ENCODE data around the gene ARHGAP26. TPM values are rescaled to one million over a fixed set of nuclear protein-coding genes. Genes with fewer than 3 reads are reported as not detected.
A peak's percentile ranks its signal among the peaks of the same experiment; 100 is the strongest.

Gene ARHGAP26
- total and polyA plus RNA-seq, 2 of the 4 experiments (the other 2 are of a cell fraction): 0.54 to 0.56 TPM

- H3K9me1 ChIP-seq (ENCODE audit: insufficient read depth, low read length): no peaks in the 10 kb centered on the region
- H3K56ac ChIP-seq (ENCODE audit: extremely low read depth, insufficient read depth, low read length): no peak overlapping the region
- H2AK5ac ChIP-seq (ENCODE audit: low read depth, low read length): 0 out of 2 replicates have a peak overlapping the region, but pooled peaks have one; percentile 14
- H2BK120ac ChIP-seq (ENCODE audit: low read depth, low read length): no peak overlapping the region
- ChIA-PET CTCF (interaction anchor here (0.5 to 1.1 kb wide), 2 partner anchors 12 to 58 kb away, joined by 3 read pairs; no protein-coding TSS in a partner anchor), POLR2A (ENCODE audit: unreplicated experiment) (interaction anchor here (1.0 kb wide), 1 partner anchor 15 kb away, joined by 3 read pairs; no protein-coding TSS in a partner anchor)
- dilution Hi-C loops (cut with HindIII; ENCODE audit: low sequenced_read_pairs, unreplicated experiment) (no loop called here), in situ Hi-C loops (cut with MboI; ENCODE audit: low sequenced_read_pairs) (no loop called here), intact Hi-C loops (cut with micrococcal nuclease) (no loop called here)
- H2BK15ac ChIP-seq (ENCODE audit: low read depth, low read length): peak overlapping the region; percentile 23; the same call in 1 of the 3 replicates
- no peak overlapping the region for H3K9ac ChIP-seq (ENCODE audit: low read depth, low read length)
- peaks cover 4% of the 10 kb centered on the region for H3K4me1 ChIP-seq (ENCODE audit: control insufficient read depth, insufficient read depth, low read length)
- BruUV-seq (replicated peaks): no TSS peak
- H3K79me1 ChIP-seq (ENCODE audit: low read depth in 1 of 2, low read length in 2 of 2): no peaks in the 10 kb centered on the region
- H3K4me3 ChIP-seq (ENCODE audit: insufficient read depth, low read depth, low read length): no peak overlapping the region
- H2AK9ac ChIP-seq (replicated peaks; ENCODE audit: low read depth, low read length, poor library complexity): no peak overlapping the region
- no peak overlapping the region for H3K23ac ChIP-seq (ENCODE audit: low read depth, low read length)
- no peaks in the 10 kb centered on the region for H3K27me3 ChIP-seq (ENCODE audit: control insufficient read depth, insufficient read depth, low read length)
- no peak overlapping the region for H3K4me2 ChIP-seq (ENCODE audit: low read depth, low read length)
- no peak overlapping the region for H4K8ac ChIP-seq (ENCODE audit: low read depth in 2 of 2, low read length in 2 of 2)
- H2BK20ac ChIP-seq (ENCODE audit: low read depth, low read length): no peak overlapping the region
- H2AFZ ChIP-seq (replicated peaks; ENCODE audit: low read length, poor library complexity): no peak overlapping the region
- H4K20me1 ChIP-seq (ENCODE audit: insufficient read depth, low read length): no peaks in the 10 kb centered on the region
- H3K9me3 ChIP-seq (ENCODE audit: control insufficient read depth, insufficient read depth, low read length): no peaks in the 10 kb centered on the region
- no peak overlapping the region for H3K14ac ChIP-seq (replicated peaks; ENCODE audit: low read depth, low read length)
- DNase-seq (no peak), ATAC-seq (ENCODE audit: low read depth) (no peak)
- H3K18ac ChIP-seq (ENCODE audit: low read depth, low read length): no peak overlapping the region; the same call in 1 of the 2 replicates
- TF ChIP-seq RAD21 (IDR thresholded peaks at IDR 0.05; ENCODE audit: low read length) (no peak), CEBPB (IDR thresholded peaks at IDR 0.05; ENCODE audit: low read depth, low read length) (no peak), CTCF (conservative IDR thresholded peaks at IDR 0.05; ENCODE audit: low read depth, low read length) (no peak), USF2 (IDR thresholded peaks at IDR 0.05; ENCODE audit: low read depth, low read length) (no peak)
- H2BK5ac ChIP-seq (ENCODE audit: low read depth, low read length, poor library complexity, severe bottlenecking): no peak overlapping the region
- H4K5ac ChIP-seq (ENCODE audit: low read depth, low read length): no peak overlapping the region
- H4K91ac ChIP-seq (ENCODE audit: insufficient read depth, low read depth, low read length): no peak overlapping the region
- no peak overlapping the region for H3K27ac ChIP-seq (ENCODE audit: insufficient read depth, low read length)
- no peak overlapping the region; the same call in 1 of the 2 replicates for H3K4ac ChIP-seq (ENCODE audit: low read depth, low read length)
- no CpG with 5 or more reads among the region's 3 CpGs for WGBS, 2 experiments (ENCODE audit: extremely low coverage in 2 of 2, insufficient read length in 1 of 2)
- H3K36me3 ChIP-seq (ENCODE audit: control insufficient read depth, insufficient read depth, low read length): no peaks in the 10 kb centered on the region
Observed at GRCh38 chr5:143168921-143169810, 399.0 kb downstream of the ARHGAP26 start.
